ENCODE results near the gene LIMCH1.

DNA sequence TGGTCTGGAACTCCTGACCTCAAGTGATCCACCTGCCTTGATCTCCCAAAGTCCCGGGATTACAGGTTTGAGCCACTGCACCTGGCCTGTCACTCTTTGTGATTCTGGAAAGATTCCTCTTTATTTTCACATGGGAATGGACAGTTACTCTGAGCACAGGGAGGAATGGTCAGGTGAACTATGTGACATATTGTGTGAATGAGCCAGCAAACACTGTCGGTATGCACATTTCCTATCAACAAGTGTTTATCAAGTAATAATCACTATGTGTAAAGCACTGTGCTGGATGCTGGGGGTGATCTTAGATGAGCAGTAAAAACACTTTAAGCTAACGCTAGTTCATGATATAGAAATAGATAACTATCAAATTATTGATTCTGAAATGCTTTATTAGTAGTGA lies 97.5 kb downstream of the LIMCH1 start:
- TF ChIP-seq, protein P1, sequence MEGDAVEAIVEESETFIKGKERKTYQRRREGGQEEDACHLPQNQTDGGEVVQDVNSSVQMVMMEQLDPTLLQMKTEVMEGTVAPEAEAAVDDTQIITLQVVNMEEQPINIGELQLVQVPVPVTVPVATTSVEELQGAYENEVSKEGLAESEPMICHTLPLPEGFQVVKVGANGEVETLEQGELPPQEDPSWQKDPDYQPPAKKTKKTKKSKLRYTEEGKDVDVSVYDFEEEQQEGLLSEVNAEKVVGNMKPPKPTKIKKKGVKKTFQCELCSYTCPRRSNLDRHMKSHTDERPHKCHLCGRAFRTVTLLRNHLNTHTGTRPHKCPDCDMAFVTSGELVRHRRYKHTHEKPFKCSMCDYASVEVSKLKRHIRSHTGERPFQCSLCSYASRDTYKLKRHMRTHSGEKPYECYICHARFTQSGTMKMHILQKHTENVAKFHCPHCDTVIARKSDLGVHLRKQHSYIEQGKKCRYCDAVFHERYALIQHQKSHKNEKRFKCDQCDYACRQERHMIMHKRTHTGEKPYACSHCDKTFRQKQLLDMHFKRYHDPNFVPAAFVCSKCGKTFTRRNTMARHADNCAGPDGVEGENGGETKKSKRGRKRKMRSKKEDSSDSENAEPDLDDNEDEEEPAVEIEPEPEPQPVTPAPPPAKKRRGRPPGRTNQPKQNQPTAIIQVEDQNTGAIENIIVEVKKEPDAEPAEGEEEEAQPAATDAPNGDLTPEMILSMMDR (IDR thresholded peaks at IDR 0.05) = no peak
- no peak for TF ChIP-seq POLR2A (IDR thresholded peaks at IDR 0.05)
- TF ChIP-seq POLR2AphosphoS5 (IDR thresholded peaks at IDR 0.05) = no peak
- TF ChIP-seq EP300 (IDR thresholded peaks at IDR 0.05) = no peak
